HepG2 (cell line): ENCODE measurements around the gene AHNAK. TPM values are rescaled to one million over a fixed set of nuclear protein-coding genes. Genes with fewer than 3 reads are reported as not detected.

Experiments used
- CCDC6 ChIP-seq: sonication (generic); formaldehyde crosslinking; IDR thresholded peaks from 2 replicates; pipeline ENCODE4 v1.8.1; 2022; ENCODE audit warnings: mild to moderate bottlenecking, missing genetic modification reagents, moderate library complexity
- CHCHD3 ChIP-seq: sonication (generic); formaldehyde crosslinking; IDR thresholded peaks from 2 replicates; pipeline ENCODE4 v1.8.0; 2022; ENCODE audit warnings: mild to moderate bottlenecking, missing genetic modification reagents, moderate library complexity
- EEA1 ChIP-seq: sonication (generic); formaldehyde crosslinking; IDR thresholded peaks from 2 replicates; pipeline ENCODE4 v1.5.1; 2020; ENCODE audit warnings: mild to moderate bottlenecking, missing genetic modification reagents, borderline replicate concordance
- ELF3 ChIP-seq: IDR thresholded peaks from 2 replicates; pipeline ENCODE4 v1.6.1; 2016; ENCODE audit warnings: missing genetic modification reagents, missing compliant biosample characterization
- FLYWCH1 ChIP-seq: sonication (generic); formaldehyde crosslinking; IDR thresholded peaks from 2 replicates; pipeline ENCODE4 v1.8.1; 2023; ENCODE audit warnings: mild to moderate bottlenecking, missing genetic modification reagents
- FOSL2 ChIP-seq: sonication (generic); formaldehyde crosslinking; IDR thresholded peaks from 2 replicates; pipeline ENCODE4 v1.4.0; 2020; ENCODE audit warnings: missing genetic modification reagents
- FOXA1 ChIP-seq, 2 experiments: fragments of 450-650 bp in 1 of 2; sonication (generic) in 1 of 2; formaldehyde crosslinking in 1 of 2; IDR thresholded peaks; 2 replicates each; pipeline versions ENCODE4 v1.4.0 to v1.6.1; 2016 to 2020; ENCODE audit warnings: missing genetic modification reagents in 1 of 2
- HES4 ChIP-seq: sonication (generic); formaldehyde crosslinking; IDR thresholded peaks from 2 replicates; pipeline ENCODE4 v1.9.0; 2021; ENCODE audit warnings: mild to moderate bottlenecking, missing genetic modification reagents, borderline replicate concordance
- IRF2 ChIP-seq: IDR thresholded peaks from 2 replicates; pipeline ENCODE4 v1.6.1; 2018; ENCODE audit warnings: missing genetic modification reagents, missing compliant biosample characterization
- NAIF1 ChIP-seq: sonication (generic); formaldehyde crosslinking; IDR thresholded peaks from 2 replicates; pipeline ENCODE4 v1.5.0; 2020; ENCODE audit warnings: mild to moderate bottlenecking, missing genetic modification reagents, borderline replicate concordance
- NCOA1 ChIP-seq: sonication (generic); formaldehyde crosslinking; IDR thresholded peaks from 2 replicates; pipeline ENCODE4 v1.9.0; 2021; ENCODE audit warnings: missing genetic modification reagents
- PAX8 ChIP-seq: sonication (generic); formaldehyde crosslinking; IDR thresholded peaks from 2 replicates; pipeline ENCODE4 v1.8.0; 2022; ENCODE audit warnings: mild to moderate bottlenecking, missing genetic modification reagents, borderline replicate concordance
- RAD21 ChIP-seq: fragments of 450-650 bp; formaldehyde crosslinking; IDR thresholded peaks from 2 replicates; pipeline ENCODE4 v1.5.0; 2020; ENCODE audit warnings: mild to moderate bottlenecking
- RBM39 ChIP-seq: fragments of 200-400 bp; formaldehyde crosslinking; IDR thresholded peaks from one replicate; pipeline ENCODE4 v1.6.1; 2018; ENCODE audit warnings: antibody characterized with exemption, mild to moderate bottlenecking, low read depth, low read length; ENCODE audit not compliant: poor library complexity, severe bottlenecking
- RFXANK ChIP-seq: IDR thresholded peaks from 2 replicates; pipeline ENCODE4 v1.6.1; 2016
- SNRNP70 ChIP-seq: fragments of 200-400 bp; formaldehyde crosslinking; IDR thresholded peaks from 2 replicates; pipeline ENCODE4 v1.6.1; 2017; ENCODE audit warnings: mild to moderate bottlenecking, low read depth, low read length, moderate library complexity
- SOX13 ChIP-seq, 3 experiments: fragments of 450-650 bp in 1 of 3; sonication (generic) in 1 of 3; formaldehyde crosslinking in 1 of 3; IDR thresholded peaks in 2 of 3; conservative IDR thresholded peaks in 1 of 3; 2 replicates each; pipeline versions ENCODE4 v1.5.0 to v1.6.1; 2016 to 2020; ENCODE audit warnings: antibody characterized with exemption in 1 of 3, mild to moderate bottlenecking in 1 of 3, missing compliant biosample characterization in 1 of 3, missing genetic modification reagents in 1 of 3, moderate library complexity in 1 of 3
- TCF12 ChIP-seq, 2 experiments: fragments of 450-650 bp in 1 of 2; sonication (generic) in 1 of 2; formaldehyde crosslinking in 1 of 2; IDR thresholded peaks; 2 replicates each; pipeline versions ENCODE4 v1.6.1 to v1.8.0; 2017 to 2022; ENCODE audit warnings: antibody characterized with exemption in 1 of 2, mild to moderate bottlenecking in 1 of 2, missing genetic modification reagents in 1 of 2, moderate library complexity in 1 of 2
- ZNF138 ChIP-seq: sonication (generic); formaldehyde crosslinking; IDR thresholded peaks from 2 replicates; pipeline ENCODE4 v1.5.0; 2020; ENCODE audit warnings: mild to moderate bottlenecking, low read depth, missing genetic modification reagents
- ZNF460 ChIP-seq: sonication (generic); formaldehyde crosslinking; IDR thresholded peaks from 2 replicates; pipeline ENCODE4 v1.5.1; 2020; ENCODE audit warnings: missing genetic modification reagents, mild to moderate bottlenecking, borderline replicate concordance
- ZNF598 ChIP-seq: sonication (generic); formaldehyde crosslinking; IDR thresholded peaks from 2 replicates; pipeline ENCODE4 v1.5.1; 2020; ENCODE audit warnings: mild to moderate bottlenecking, missing genetic modification reagents, borderline replicate concordance
- ZNF605 ChIP-seq: sonication (generic); formaldehyde crosslinking; IDR thresholded peaks from 2 replicates; pipeline ENCODE4 v1.8.0; 2022; ENCODE audit warnings: mild to moderate bottlenecking, missing genetic modification reagents
- ZNF761 ChIP-seq: sonication (generic); formaldehyde crosslinking; conservative IDR thresholded peaks from 2 replicates; pipeline ENCODE4 v1.4.0; 2020; ENCODE audit warnings: mild to moderate bottlenecking, missing genetic modification reagents
- polyA plus RNA-seq, 8 experiments: library from polyadenylated mRNA; depleted of rRNA in 3 of 8; stranded (reverse) in 7 of 8; unstranded in 1 of 8; fragments of >200 nt; fragmentation: Illumina TruSeq in 4 of 8; extraction: Trizol in 4 of 8; gene quantifications; 2 replicates each; pipeline versions ENCODE4 v1.2.1 to v1.2.3, GENCODE V29; 2011 to 2016; ENCODE audit warnings: low read depth in 4 of 8, missing spikeins in 1 of 8, mixed read lengths in 1 of 8; ENCODE audit not compliant: insufficient read depth in 1 of 8
- total RNA-seq, 5 experiments: library from RNA; depleted of rRNA; stranded (reverse); fragments of >200 nt; fragmentation: Illumina TruSeq; extraction: Trizol; gene quantifications; 2 replicates each; pipeline ENCODE4 v1.2.3, GENCODE V29; 2016; ENCODE audit warnings: low read depth in 1 of 5
- TF ChIP-seq, protein P1 (sequence below): sonication (generic); formaldehyde crosslinking; IDR thresholded peaks from 2 replicates; pipeline ENCODE4 v1.4.0; 2020; ENCODE audit warnings: missing genetic modification reagents
- TF ChIP-seq, protein P2 (sequence below): sonication (generic); formaldehyde crosslinking; IDR thresholded peaks from 2 replicates; pipeline ENCODE4 v1.4.0; 2020; ENCODE audit warnings: mild to moderate bottlenecking, missing genetic modification reagents
- TF ChIP-seq, protein P3 (sequence below): sonication (generic); formaldehyde crosslinking; IDR thresholded peaks from 2 replicates; pipeline ENCODE4 v1.5.0; 2020; ENCODE audit warnings: mild to moderate bottlenecking, missing genetic modification reagents, moderate library complexity
- TF ChIP-seq, protein P4 (sequence below): IDR thresholded peaks from 2 replicates; pipeline ENCODE4 v1.6.1; 2016; ENCODE audit warnings: mild to moderate bottlenecking, missing biosample characterization, missing genetic modification reagents

The AHNAK gene
- total and polyA plus RNA-seq, 2 of the 13 experiments (the other 11 are each of a cell fraction or from before 2014, with no cell fraction given), result 23.4 to 25.0 TPM

DNA sequence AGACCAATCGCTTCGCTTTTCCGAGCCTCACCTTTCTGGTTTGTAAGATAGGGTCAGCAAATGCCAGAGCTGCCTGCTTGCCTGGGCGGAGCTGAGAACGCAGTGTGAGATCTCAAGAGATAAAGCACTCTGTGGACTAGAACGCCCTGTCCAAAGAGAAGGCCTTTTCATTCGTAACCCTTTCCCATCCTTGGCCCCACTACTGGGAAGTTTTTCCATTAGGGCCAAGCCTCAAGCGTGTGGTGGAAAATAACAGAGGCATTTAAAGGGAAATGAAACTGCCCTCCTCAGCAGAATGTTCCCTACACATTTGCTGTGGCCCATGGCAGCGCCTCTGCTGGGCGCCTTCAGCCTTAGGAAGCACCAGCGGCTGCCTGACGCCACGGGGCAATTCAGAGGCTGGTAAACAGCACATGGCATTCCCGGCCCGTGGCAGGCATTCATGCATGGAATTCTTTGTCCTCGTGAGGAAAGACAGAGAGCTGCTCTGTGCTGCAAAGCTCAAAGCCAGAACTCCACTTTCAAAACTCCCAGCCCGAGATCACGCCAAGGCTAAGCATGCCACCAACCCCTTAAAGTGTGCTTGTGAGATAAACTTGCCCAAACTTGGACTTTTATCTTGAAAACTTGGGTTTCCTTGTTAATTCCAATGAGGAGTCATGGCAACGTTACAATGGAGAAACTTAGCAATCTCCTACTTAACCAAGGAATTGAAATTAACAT is 38.1 kb downstream of the AHNAK start (continued):
- TF ChIP-seq IRF2 (peak; percentile 65; the same call in 1 of the 2 replicates), CCDC6 (CRISPR knock-in tag) (no peak), ZNF460 (no peak), ZNF598 (CRISPR knock-in tag) (no peak), RBM39 (no peak), FOSL2 (CRISPR knock-in tag) (peak; percentile 44; the same call in 1 of the 2 replicates), HES4 (CRISPR knock-in tag) (no peak), NCOA1 (no peak), ZNF138 (CRISPR knock-in tag) (no peak), NAIF1 (no peak), ZNF761 (CRISPR knock-in tag) (no peak), SOX13 (IDR thresholded peaks at IDR 0.05) (no peak), SOX13 (CRISPR knock-in tag; conservative IDR thresholded peaks at IDR 0.05 in 1 of 2, IDR thresholded peaks at IDR 0.05 in 1 of 2) (no peak; a peak in 1 of 4 replicates), FOXA1 (IDR thresholded peaks at IDR 0.05) (no peak), FOXA1 (CRISPR knock-in tag; IDR thresholded peaks at IDR 0.05) (peak; percentile 67), TCF12 (IDR thresholded peaks at IDR 0.05) (no peak), TCF12 (CRISPR knock-in tag; IDR thresholded peaks at IDR 0.05) (no peak), EEA1 (CRISPR knock-in tag) (no peak), ZNF605 (peak; percentile 90), PAX8 (no peak), SNRNP70 (no peak), RAD21 (peak; percentile 85), ELF3 (CRISPR knock-in tag) (peak; percentile 60), CHCHD3 (CRISPR knock-in tag) (no peak), FLYWCH1 (no peak), RFXANK (CRISPR knock-in tag) (no peak)
- TF ChIP-seq, protein P1, sequence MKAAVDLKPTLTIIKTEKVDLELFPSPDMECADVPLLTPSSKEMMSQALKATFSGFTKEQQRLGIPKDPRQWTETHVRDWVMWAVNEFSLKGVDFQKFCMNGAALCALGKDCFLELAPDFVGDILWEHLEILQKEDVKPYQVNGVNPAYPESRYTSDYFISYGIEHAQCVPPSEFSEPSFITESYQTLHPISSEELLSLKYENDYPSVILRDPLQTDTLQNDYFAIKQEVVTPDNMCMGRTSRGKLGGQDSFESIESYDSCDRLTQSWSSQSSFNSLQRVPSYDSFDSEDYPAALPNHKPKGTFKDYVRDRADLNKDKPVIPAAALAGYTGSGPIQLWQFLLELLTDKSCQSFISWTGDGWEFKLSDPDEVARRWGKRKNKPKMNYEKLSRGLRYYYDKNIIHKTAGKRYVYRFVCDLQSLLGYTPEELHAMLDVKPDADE (CRISPR knock-in tag), result no peak
- TF ChIP-seq, protein P2, sequence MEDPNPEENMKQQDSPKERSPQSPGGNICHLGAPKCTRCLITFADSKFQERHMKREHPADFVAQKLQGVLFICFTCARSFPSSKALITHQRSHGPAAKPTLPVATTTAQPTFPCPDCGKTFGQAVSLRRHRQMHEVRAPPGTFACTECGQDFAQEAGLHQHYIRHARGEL (CRISPR knock-in tag), result no peak
- TF ChIP-seq, protein P3, sequence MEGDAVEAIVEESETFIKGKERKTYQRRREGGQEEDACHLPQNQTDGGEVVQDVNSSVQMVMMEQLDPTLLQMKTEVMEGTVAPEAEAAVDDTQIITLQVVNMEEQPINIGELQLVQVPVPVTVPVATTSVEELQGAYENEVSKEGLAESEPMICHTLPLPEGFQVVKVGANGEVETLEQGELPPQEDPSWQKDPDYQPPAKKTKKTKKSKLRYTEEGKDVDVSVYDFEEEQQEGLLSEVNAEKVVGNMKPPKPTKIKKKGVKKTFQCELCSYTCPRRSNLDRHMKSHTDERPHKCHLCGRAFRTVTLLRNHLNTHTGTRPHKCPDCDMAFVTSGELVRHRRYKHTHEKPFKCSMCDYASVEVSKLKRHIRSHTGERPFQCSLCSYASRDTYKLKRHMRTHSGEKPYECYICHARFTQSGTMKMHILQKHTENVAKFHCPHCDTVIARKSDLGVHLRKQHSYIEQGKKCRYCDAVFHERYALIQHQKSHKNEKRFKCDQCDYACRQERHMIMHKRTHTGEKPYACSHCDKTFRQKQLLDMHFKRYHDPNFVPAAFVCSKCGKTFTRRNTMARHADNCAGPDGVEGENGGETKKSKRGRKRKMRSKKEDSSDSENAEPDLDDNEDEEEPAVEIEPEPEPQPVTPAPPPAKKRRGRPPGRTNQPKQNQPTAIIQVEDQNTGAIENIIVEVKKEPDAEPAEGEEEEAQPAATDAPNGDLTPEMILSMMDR (CRISPR knock-in tag), result peak; percentile 67
- TF ChIP-seq, protein P4, sequence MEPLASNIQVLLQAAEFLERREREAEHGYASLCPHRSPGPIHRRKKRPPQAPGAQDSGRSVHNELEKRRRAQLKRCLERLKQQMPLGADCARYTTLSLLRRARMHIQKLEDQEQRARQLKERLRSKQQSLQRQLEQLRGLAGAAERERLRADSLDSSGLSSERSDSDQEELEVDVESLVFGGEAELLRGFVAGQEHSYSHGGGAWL (CRISPR knock-in tag), result peak; percentile 62; the same call in 1 of the 2 replicates
